Measurements from ENCODE around the gene SYNE1. TPM values are rescaled to one million over a fixed set of nuclear protein-coding genes. Genes with fewer than 3 reads are reported as not detected.

SYNE1 gene
- total and polyA plus RNA-seq, 10 of the 15 experiments (the other 5 are each of a cell fraction or from before 2014, with no cell fraction given), result 2.3 to 28.7 (median 14.1) TPM

GRCh38 chr6:152452639-152453038, 184.5 kb downstream of the SYNE1 start:
- Histone ChIP-seq H3K4me1 (ENCODE audit: control insufficient read depth, insufficient read depth, low read length) (no peaks in the 10 kb centered on the region), H3K79me2 (ENCODE audit: control insufficient read depth, insufficient read depth, low read length) (no peaks in the 10 kb centered on the region), H3K9me3 (replicated peaks; ENCODE audit: control insufficient read depth, insufficient read depth, low read length) (no peaks in the 10 kb centered on the region), H3K27ac (ENCODE audit: control insufficient read depth, insufficient read depth) (no peak overlapping the region), H4K20me1 (ENCODE audit: control insufficient read depth, insufficient read depth) (no peaks in the 10 kb centered on the region), H3K9ac (ENCODE audit: control insufficient read depth, insufficient read depth, low read length) (no peak overlapping the region), H3K4me2 (ENCODE audit: control insufficient read depth, insufficient read depth) (no peak overlapping the region), H3K36me3 (ENCODE audit: control insufficient read depth in 2 of 2, insufficient read depth in 2 of 2, low read length in 1 of 2) (no peaks in the 10 kb centered on the region), H3K27me3 (replicated peaks in 1 of 2; ENCODE audit: control insufficient read depth in 2 of 2, insufficient read depth in 2 of 2, low read length in 1 of 2) (peaks cover 0 to 2% of the 10 kb centered on the region in 2 experiments; a peak in 1 of 4 replicates), H2AFZ (ENCODE audit: control insufficient read depth, low read depth, low read length) (no peak overlapping the region), H3K4me3 (no peak overlapping the region)
- in situ Hi-C loops (cut with MboI) (no loop called here), intact Hi-C loops (cut with micrococcal nuclease; ENCODE audit: unreplicated experiment) (no loop called here)
- CTCF ChIA-PET, result interaction anchor here (0.9 kb wide), 1 partner anchor 9 kb away, joined by 3 read pairs; no protein-coding TSS in a partner anchor
- DNase-seq (ENCODE audit: low read depth, low spot score) (no peak), FAIRE-seq (no peak), ATAC-seq (no peak)
- RAD21 ChIA-PET (ENCODE audit: unreplicated experiment), result no interaction called here
- no TSS peak for BruUV-seq (replicated peaks)
- 69% methylated on average over 7 of the region's 7 CpGs for WGBS (ENCODE audit: insufficient coverage, insufficient replicate concordance, low lambda C conversion rate, missing lambda C conversion rate)
- POLR2A ChIA-PET, result no interaction called here
- SMC1A ChIA-PET (ENCODE audit: uncharacterized antibody, unreplicated experiment), result no interaction called here
- no peak for TF ChIP-seq CBFB (IDR thresholded peaks at IDR 0.05; ENCODE audit: low read depth)
- TF ChIP-seq EP300 (IDR thresholded peaks at IDR 0.05; ENCODE audit: borderline replicate concordance in 1 of 2, control insufficient read depth in 1 of 2, low read depth in 2 of 2, low read length in 2 of 2), result no peak
- no peak for TF ChIP-seq ZNF687 (IDR thresholded peaks at IDR 0.05)
- no peak for TF ChIP-seq BACH1 (IDR thresholded peaks at IDR 0.05; ENCODE audit: borderline replicate concordance)
- TF ChIP-seq CREM (IDR thresholded peaks at IDR 0.05; ENCODE audit: low read depth), result no peak
- no peak for TF ChIP-seq SKIL (IDR thresholded peaks at IDR 0.05; ENCODE audit: low read depth, poor library complexity, severe bottlenecking)
- no peak for TF ChIP-seq NR2C1 (IDR thresholded peaks at IDR 0.05)
- TF ChIP-seq CEBPB (IDR thresholded peaks at IDR 0.05; ENCODE audit: borderline replicate concordance in 1 of 2, low read depth in 2 of 2, low read length in 2 of 2), result no peak
- TF ChIP-seq KAT2A (conservative IDR thresholded peaks at IDR 0.05; ENCODE audit: control insufficient read depth, low read depth, low read length), result no peak
- no peak for TF ChIP-seq NR2F1 (conservative IDR thresholded peaks at IDR 0.05)
- no peak for TF ChIP-seq LARP7 (IDR thresholded peaks at IDR 0.05)
